Vagina (tissue), 2 donors: ENCODE data around the gene CCL4. TPM values are rescaled to one million over a fixed set of nuclear protein-coding genes. Genes with fewer than 3 reads are reported as not detected.
"Not testable (repeated sequence)": the region's sequence is repeated elsewhere in the genome, so short reads cannot be mapped to it uniquely, and the experiment has no call there.

ENCODE experiments used
- DNase-seq, 2 donors: peaks; one replicate each; pipeline ENCODE4 v3.0.0-alpha.2; 2017; ENCODE audit errors: extremely low spot score in 2 of 2
- H3K27ac ChIP-seq: fragments of 200-600 bp; sonication (generic); one replicate; pipeline ENCODE4 v1.5.1; 2019
- H3K27me3 ChIP-seq: fragments of 200-600 bp; sonication (generic); one replicate; pipeline ENCODE4 v1.5.1; 2019
- H3K36me3 ChIP-seq, 2 donors: fragments of 200-600 bp; sonication (generic); one replicate each; pipeline ENCODE4 v1.5.1; 2017 to 2019
- H3K4me1 ChIP-seq: fragments of 200-600 bp; sonication (generic); one replicate; pipeline ENCODE4 v1.5.1; 2019
- H3K4me3 ChIP-seq, 2 donors: fragments of 200-600 bp; sonication (generic); 1 replicate in 1 of 2; 2 replicates in 1 of 2; pipeline ENCODE4 v1.5.1; 2016 to 2019
- H3K9me3 ChIP-seq: fragments of 200-600 bp; sonication (generic); one replicate; pipeline ENCODE4 v1.5.1; 2019
- CTCF ChIP-seq, 3 experiments: fragments of 450-650 bp in 2 of 3; fragments of 200-600 bp in 1 of 3; sonication (generic) in 1 of 3; IDR thresholded peaks; one replicate each; pipeline ENCODE4 v1.5.1; 2017 to 2019; ENCODE audit warnings: antibody characterized with exemption in 3 of 3, mild to moderate bottlenecking in 2 of 3, moderate library complexity in 2 of 3
- POLR2A ChIP-seq, 2 donors: fragments of 450-650 bp; IDR thresholded peaks; one replicate each; pipeline ENCODE4 v1.6.1; 2017; ENCODE audit warnings: antibody characterized with exemption in 2 of 2, mild to moderate bottlenecking in 2 of 2, moderate library complexity in 2 of 2
- POLR2AphosphoS5 ChIP-seq, 2 donors: sonication (generic); formaldehyde crosslinking; IDR thresholded peaks; one replicate each; pipeline ENCODE4 v1.9.0; 2017; ENCODE audit warnings: antibody characterized with exemption in 2 of 2, mild to moderate bottlenecking in 2 of 2, low read depth in 1 of 2; ENCODE audit not compliant: insufficient read depth in 1 of 2
- intact Hi-C: fragments of 100-400 bp; cut with DNase I; formaldehyde crosslinking; loops from one replicate; pipeline ENCODE4 v1.15.1; 2023
- total RNA-seq: library from RNA; depleted of rRNA; stranded (reverse); fragments of >200 nt; gene quantifications from one replicate; pipeline ENCODE4 v1.2.3, GENCODE V29; 2016

CCL4 gene
- total RNA-seq, 1 donor from 2014 or later = 15.0 TPM

- Histone ChIP-seq H3K36me3 (no peaks in the 10 kb centered on the region), H3K27ac (no peak overlapping the region), H3K27me3 (no peaks in the 10 kb centered on the region), H3K9me3 (no peaks in the 10 kb centered on the region), H3K4me1 (no peaks in the 10 kb centered on the region), H3K4me3 (no peak overlapping the region)
- intact Hi-C loops = no loop called here
- no peak for DNase-seq
- TF ChIP-seq CTCF (IDR thresholded peaks at IDR 0.05) (no peak), POLR2AphosphoS5 (IDR thresholded peaks at IDR 0.05; ENCODE audit: insufficient read depth in 1 of 2, low read depth in 1 of 2) (no peak), POLR2A (IDR thresholded peaks at IDR 0.05) (no peak)
These were observed 33.2 kb upstream of the CCL4 start for GRCh38 chr17:36070427-36070826.

GRCh38 chr17:36071751-36072150 lies 31.9 kb upstream of the CCL4 start:
- TF ChIP-seq POLR2A (IDR thresholded peaks at IDR 0.05) (no peak), CTCF (IDR thresholded peaks at IDR 0.05) (no peak)
- no peaks in the 10 kb centered on the region for H3K4me1 ChIP-seq
- H3K36me3 ChIP-seq = no peaks in the 10 kb centered on the region
- H3K27me3 ChIP-seq = no peaks in the 10 kb centered on the region
- no peak overlapping the region for H3K27ac ChIP-seq
- no peaks in the 10 kb centered on the region for H3K9me3 ChIP-seq
- intact Hi-C loops = no loop called here
- no peak for DNase-seq
- H3K4me3 ChIP-seq = no peak overlapping the region

GRCh38 chr17:36072431-36073121 lies 31.1 kb upstream of the CCL4 start:
- Histone ChIP-seq H3K4me3 (no peak overlapping the region), H3K4me1 (no peaks in the 10 kb centered on the region), H3K9me3 (no peaks in the 10 kb centered on the region), H3K36me3 (no peaks in the 10 kb centered on the region), H3K27ac (no peak overlapping the region), H3K27me3 (no peaks in the 10 kb centered on the region)
- DNase-seq = no peak
- TF ChIP-seq CTCF (IDR thresholded peaks at IDR 0.05) = peak in 1 of 3 experiments; percentile 38
- TF ChIP-seq POLR2A (IDR thresholded peaks at IDR 0.05) = no peak
- intact Hi-C loops = no loop called here

GRCh38 chr17:36074365-36074764 lies 29.3 kb upstream of the CCL4 start:
- Histone ChIP-seq H3K36me3 (no peaks in the 10 kb centered on the region), H3K9me3 (no peaks in the 10 kb centered on the region), H3K27ac (no peak overlapping the region), H3K4me3 (no peak overlapping the region), H3K4me1 (no peaks in the 10 kb centered on the region), H3K27me3 (no peaks in the 10 kb centered on the region)
- intact Hi-C loops = no loop called here
- DNase-seq = no peak
- TF ChIP-seq POLR2A (IDR thresholded peaks at IDR 0.05) (no peak), POLR2AphosphoS5 (IDR thresholded peaks at IDR 0.05; ENCODE audit: insufficient read depth in 1 of 2, low read depth in 1 of 2) (no peak), CTCF (IDR thresholded peaks at IDR 0.05) (no peak)

GRCh38 chr17:36081681-36082471 lies 21.8 kb upstream of the CCL4 start:
- intact Hi-C loops, H3K36me3 ChIP-seq, H3K4me1 ChIP-seq, H3K9me3 ChIP-seq, H3K27me3 ChIP-seq, H3K4me3 ChIP-seq, DNase-seq, H3K27ac ChIP-seq: not testable (repeated sequence)

GRCh38 chr17:36082482-36083120 lies 21.0 kb upstream of the CCL4 start:
- DNase-seq, H3K27ac ChIP-seq, H3K4me3 ChIP-seq, H3K36me3 ChIP-seq, H3K27me3 ChIP-seq, H3K9me3 ChIP-seq, intact Hi-C loops, H3K4me1 ChIP-seq: not testable (repeated sequence)

- intact Hi-C loops, H3K36me3 ChIP-seq, H3K27ac ChIP-seq, H3K9me3 ChIP-seq, DNase-seq, H3K27me3 ChIP-seq, H3K4me3 ChIP-seq, H3K4me1 ChIP-seq: not testable (repeated sequence)
These were observed 19.9 kb upstream of the CCL4 start for GRCh38 chr17:36083691-36084090.
